ENCODE measurements around the gene SEMA4G. TPM values are rescaled to one million over a fixed set of nuclear protein-coding genes. Genes with fewer than 3 reads are reported as not detected.

The SEMA4G gene
- total and polyA plus RNA-seq, 2 of the 13 experiments (the other 11 are each of a cell fraction or from before 2014, with no cell fraction given) = 46.2 to 207 TPM

DNA sequence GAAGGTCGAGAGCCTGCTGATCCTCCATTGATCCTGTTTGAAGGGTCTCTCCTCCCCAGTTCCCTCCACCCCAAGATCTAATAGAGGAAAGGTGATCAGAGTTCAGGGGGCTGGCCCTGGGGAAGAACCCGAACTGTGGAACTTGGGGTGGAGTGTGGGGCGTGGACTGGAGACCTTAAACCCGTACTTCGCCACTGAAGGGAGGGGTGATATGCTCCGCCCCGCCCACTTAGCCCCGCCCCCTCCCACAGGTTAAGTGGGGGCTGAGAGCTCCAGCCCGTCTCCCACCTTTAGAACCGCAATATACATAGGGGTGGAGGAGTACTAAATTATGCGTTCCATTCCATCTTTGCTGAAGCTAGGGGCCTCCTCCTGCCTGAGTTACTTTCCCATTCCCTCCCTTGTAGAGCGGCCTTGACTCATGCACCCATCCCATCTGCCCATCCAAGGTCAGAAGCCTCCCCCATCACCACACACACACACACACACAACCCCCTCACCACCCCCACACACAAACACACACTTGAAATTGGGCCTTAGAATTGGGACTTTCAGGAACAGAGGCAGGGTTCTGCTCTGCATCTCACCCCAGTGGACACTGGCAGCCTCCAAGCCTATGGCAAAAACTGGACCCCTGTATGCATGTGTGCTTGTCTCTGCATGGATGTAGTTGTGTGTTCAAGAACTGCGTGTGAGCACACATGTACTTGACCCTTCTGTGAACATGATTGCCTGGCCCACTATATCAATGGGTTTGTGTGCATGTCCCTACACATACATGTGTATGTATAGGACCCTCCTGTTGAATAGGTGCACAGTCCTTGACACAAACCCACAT is 991 bp downstream of the SEMA4G start (continued):
- TF ChIP-seq TARDBP (CRISPR knock-in tag; IDR thresholded peaks at IDR 0.05) = peak; percentile 59; the same call in 1 of the 2 replicates

GRCh38 chr10:100970914-100971811 is 1.9 kb downstream of the SEMA4G start:
- H4K20me1 ChIP-seq (ENCODE audit: insufficient read depth, low read length) = no peaks in the 10 kb centered on the region
- ATAC-seq = peak; percentile 82
- H3K9me3 ChIP-seq (ENCODE audit: low read length) = no peaks in the 10 kb centered on the region
- POLR2A ChIA-PET = interaction anchor here (0.6 to 12.6 kb wide), 7 partner anchors 20 to 90 kb away, joined by 3 to 277 read pairs (median 5); partner anchors contain the start of genes KAZALD1, LZTS2, MRPL43 and SLF2
- 3% methylated on average over 3 of the region's 4 CpGs for WGBS (ENCODE audit: low lambda C conversion rate)
- peak; percentile 100 for FAIRE-seq
- no peak overlapping the region for H2AFZ ChIP-seq (ENCODE audit: low read length)
- peak overlapping the region; percentile 96 for H3K27ac ChIP-seq (ENCODE audit: extremely low read length, insufficient read depth, low read length)
- H3K4me3 ChIP-seq (replicated peaks in 1 of 3; ENCODE audit: insufficient read depth in 1 of 3, low read depth in 2 of 3, low read length in 3 of 3) = peak overlapping the region; percentile 84 to 96 (median 94)
- H3K79me2 ChIP-seq (ENCODE audit: insufficient read depth, low read length) = peaks cover 45% of the 10 kb centered on the region
- in situ Hi-C loops (cut with HindIII; ENCODE audit: extremely low pct_ligation_motif_present, low pct_unique_long_range_greater_than_20kb) (no loop called here), intact Hi-C loops (cut with micrococcal nuclease; ENCODE audit: unreplicated experiment) (loop anchor here (1.0 to 2.0 kb wide), 2 partner anchors 16 to 42 kb away; partner anchors contain the start of genes MRPL43 and TWNK)
- CTCF ChIA-PET (ENCODE audit: low intra/inter-chr PET ratio, low total read pairs) = interaction anchor here (0.9 to 1.3 kb wide), 4 partner anchors 17 to 42 kb away, joined by 3 to 4 read pairs (median 3); no protein-coding TSS in a partner anchor
- peaks cover 16 to 32% of the 10 kb centered on the region in 2 experiments for H3K36me3 ChIP-seq (replicated peaks in 1 of 2; ENCODE audit: control insufficient read depth in 1 of 2, insufficient read depth in 2 of 2, low read length in 2 of 2)
- H3K27me3 ChIP-seq (ENCODE audit: control insufficient read depth in 1 of 2, insufficient read depth in 2 of 2, low read length in 2 of 2) = no peaks in the 10 kb centered on the region; a peak in 1 of 5 replicates
- no TSS peak for BruUV-seq (replicated peaks)
- peak overlapping the region; percentile 98 for H3K4me2 ChIP-seq (ENCODE audit: low read depth, low read length)
- peaks cover 82% of the 10 kb centered on the region for H3K4me1 ChIP-seq (ENCODE audit: insufficient read depth, low read length)
- H3K9ac ChIP-seq (ENCODE audit: insufficient read depth, low read depth, low read length) = peak overlapping the region; percentile 65
- DNase-seq (ENCODE audit: low spot score) = peak; percentile 99
- TF ChIP-seq, protein P1, sequence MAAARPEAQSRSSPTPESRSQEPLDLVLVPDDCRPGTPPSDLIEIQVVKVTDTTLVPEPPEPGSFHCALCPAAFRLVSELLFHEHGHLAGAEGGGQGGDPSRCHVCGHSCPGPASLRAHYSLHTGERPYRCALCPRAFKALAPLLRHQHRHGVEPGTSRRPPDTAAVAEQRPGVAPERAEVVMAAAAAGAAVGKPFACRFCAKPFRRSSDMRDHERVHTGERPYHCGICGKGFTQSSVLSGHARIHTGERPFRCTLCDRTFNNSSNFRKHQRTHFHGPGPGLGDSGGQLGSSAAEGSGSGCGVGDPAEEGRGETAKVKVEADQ (CRISPR knock-in tag; IDR thresholded peaks at IDR 0.05; ENCODE audit: borderline replicate concordance) = peak; percentile 43; the same call in 1 of the 2 replicates
- TF ChIP-seq NFKBIZ (CRISPR knock-in tag; IDR thresholded peaks at IDR 0.05) (peak; percentile 83; the same call in 1 of the 2 replicates), ZNF644 (CRISPR knock-in tag; IDR thresholded peaks at IDR 0.05; ENCODE audit: low read depth) (no peak), MAZ (IDR thresholded peaks at IDR 0.05; ENCODE audit: borderline replicate concordance, low read depth, low read length) (0 out of 2 replicates have a peak, but pooled peaks have one; percentile 46), MAZ (CRISPR knock-in tag; IDR thresholded peaks at IDR 0.05; ENCODE audit: low read depth) (peak; percentile 75), SAP130 (CRISPR knock-in tag; IDR thresholded peaks at IDR 0.05; ENCODE audit: low read depth) (peak; percentile 99), ZNF672 (CRISPR knock-in tag; IDR thresholded peaks at IDR 0.05) (no peak), ZBTB8A (CRISPR knock-in tag; IDR thresholded peaks at IDR 0.05; ENCODE audit: borderline replicate concordance, low read depth) (no peak), PLRG1 (conservative IDR thresholded peaks at IDR 0.05) (no peak), SUZ12 (IDR thresholded peaks at IDR 0.05; ENCODE audit: low read depth, low read length) (no peak), ZNF282 (IDR thresholded peaks at IDR 0.05; ENCODE audit: partially characterized antibody) (no peak), SP5 (CRISPR knock-in tag; IDR thresholded peaks at IDR 0.05; ENCODE audit: borderline replicate concordance, low read depth) (peak; percentile 96), AHR (CRISPR knock-in tag; IDR thresholded peaks at IDR 0.05) (no peak)
- TF ChIP-seq, protein P2, sequence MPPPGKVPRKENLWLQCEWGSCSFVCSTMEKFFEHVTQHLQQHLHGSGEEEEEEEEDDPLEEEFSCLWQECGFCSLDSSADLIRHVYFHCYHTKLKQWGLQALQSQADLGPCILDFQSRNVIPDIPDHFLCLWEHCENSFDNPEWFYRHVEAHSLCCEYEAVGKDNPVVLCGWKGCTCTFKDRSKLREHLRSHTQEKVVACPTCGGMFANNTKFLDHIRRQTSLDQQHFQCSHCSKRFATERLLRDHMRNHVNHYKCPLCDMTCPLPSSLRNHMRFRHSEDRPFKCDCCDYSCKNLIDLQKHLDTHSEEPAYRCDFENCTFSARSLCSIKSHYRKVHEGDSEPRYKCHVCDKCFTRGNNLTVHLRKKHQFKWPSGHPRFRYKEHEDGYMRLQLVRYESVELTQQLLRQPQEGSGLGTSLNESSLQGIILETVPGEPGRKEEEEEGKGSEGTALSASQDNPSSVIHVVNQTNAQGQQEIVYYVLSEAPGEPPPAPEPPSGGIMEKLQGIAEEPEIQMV (CRISPR knock-in tag; IDR thresholded peaks at IDR 0.05; ENCODE audit: low read depth) = no peak
- TF ChIP-seq, protein P3, sequence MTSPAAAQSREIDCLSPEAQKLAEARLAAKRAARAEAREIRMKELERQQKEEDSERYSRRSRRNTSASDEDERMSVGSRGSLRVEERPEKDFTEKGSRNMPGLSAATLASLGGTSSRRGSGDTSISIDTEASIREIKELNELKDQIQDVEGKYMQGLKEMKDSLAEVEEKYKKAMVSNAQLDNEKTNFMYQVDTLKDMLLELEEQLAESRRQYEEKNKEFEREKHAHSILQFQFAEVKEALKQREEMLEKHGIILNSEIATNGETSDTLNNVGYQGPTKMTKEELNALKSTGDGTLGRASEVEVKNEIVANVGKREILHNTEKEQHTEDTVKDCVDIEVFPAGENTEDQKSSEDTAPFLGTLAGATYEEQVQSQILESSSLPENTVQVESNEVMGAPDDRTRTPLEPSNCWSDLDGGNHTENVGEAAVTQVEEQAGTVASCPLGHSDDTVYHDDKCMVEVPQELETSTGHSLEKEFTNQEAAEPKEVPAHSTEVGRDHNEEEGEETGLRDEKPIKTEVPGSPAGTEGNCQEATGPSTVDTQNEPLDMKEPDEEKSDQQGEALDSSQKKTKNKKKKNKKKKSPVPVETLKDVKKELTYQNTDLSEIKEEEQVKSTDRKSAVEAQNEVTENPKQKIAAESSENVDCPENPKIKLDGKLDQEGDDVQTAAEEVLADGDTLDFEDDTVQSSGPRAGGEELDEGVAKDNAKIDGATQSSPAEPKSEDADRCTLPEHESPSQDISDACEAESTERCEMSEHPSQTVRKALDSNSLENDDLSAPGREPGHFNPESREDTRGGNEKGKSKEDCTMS (CRISPR knock-in tag; conservative IDR thresholded peaks at IDR 0.05) = no peak
